ENCODE data around the gene FDXR. TPM values are rescaled to one million over a fixed set of nuclear protein-coding genes. Genes with fewer than 3 reads are reported as not detected.

FDXR gene
- total and polyA plus RNA-seq, 2 of the 8 experiments (the other 6 are each of a cell fraction or from before 2014, with no cell fraction given) = 24.2 to 31.4 TPM

DNA sequence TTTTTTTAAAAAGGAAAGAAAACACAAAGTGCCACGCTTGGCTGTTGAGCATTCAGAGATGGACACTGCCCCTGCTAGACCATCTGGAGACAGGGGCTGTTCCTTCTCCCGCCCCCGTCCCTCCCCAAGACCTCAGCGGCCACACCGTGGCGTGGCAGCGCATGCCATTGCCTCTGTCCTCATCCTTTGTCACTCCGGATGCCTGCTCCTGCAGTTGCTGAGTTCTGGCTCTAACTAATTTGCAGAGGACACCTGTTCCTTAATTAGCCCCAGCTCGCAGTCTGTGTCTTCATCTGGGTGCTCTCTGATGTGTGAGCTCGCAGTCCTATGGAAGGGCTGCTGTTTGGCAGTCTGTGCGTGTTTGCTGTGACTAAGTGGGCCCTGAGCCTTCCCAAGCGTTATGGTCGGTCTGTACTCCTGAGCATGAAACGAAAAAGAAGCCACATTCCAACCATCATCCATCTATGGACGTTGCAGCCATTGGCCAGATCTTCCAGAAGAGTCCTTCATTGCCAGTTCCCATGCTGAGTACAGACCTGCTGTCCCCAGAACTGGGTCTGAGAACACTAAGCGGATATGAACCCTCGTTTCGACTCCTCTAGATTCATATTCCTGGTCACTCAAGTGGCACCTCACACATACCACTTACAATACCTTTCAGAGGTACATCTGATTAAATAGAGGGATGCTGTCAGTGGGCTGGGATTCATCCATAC lies 55.7 kb downstream of the FDXR start (continued):
- TF ChIP-seq, protein P1, sequence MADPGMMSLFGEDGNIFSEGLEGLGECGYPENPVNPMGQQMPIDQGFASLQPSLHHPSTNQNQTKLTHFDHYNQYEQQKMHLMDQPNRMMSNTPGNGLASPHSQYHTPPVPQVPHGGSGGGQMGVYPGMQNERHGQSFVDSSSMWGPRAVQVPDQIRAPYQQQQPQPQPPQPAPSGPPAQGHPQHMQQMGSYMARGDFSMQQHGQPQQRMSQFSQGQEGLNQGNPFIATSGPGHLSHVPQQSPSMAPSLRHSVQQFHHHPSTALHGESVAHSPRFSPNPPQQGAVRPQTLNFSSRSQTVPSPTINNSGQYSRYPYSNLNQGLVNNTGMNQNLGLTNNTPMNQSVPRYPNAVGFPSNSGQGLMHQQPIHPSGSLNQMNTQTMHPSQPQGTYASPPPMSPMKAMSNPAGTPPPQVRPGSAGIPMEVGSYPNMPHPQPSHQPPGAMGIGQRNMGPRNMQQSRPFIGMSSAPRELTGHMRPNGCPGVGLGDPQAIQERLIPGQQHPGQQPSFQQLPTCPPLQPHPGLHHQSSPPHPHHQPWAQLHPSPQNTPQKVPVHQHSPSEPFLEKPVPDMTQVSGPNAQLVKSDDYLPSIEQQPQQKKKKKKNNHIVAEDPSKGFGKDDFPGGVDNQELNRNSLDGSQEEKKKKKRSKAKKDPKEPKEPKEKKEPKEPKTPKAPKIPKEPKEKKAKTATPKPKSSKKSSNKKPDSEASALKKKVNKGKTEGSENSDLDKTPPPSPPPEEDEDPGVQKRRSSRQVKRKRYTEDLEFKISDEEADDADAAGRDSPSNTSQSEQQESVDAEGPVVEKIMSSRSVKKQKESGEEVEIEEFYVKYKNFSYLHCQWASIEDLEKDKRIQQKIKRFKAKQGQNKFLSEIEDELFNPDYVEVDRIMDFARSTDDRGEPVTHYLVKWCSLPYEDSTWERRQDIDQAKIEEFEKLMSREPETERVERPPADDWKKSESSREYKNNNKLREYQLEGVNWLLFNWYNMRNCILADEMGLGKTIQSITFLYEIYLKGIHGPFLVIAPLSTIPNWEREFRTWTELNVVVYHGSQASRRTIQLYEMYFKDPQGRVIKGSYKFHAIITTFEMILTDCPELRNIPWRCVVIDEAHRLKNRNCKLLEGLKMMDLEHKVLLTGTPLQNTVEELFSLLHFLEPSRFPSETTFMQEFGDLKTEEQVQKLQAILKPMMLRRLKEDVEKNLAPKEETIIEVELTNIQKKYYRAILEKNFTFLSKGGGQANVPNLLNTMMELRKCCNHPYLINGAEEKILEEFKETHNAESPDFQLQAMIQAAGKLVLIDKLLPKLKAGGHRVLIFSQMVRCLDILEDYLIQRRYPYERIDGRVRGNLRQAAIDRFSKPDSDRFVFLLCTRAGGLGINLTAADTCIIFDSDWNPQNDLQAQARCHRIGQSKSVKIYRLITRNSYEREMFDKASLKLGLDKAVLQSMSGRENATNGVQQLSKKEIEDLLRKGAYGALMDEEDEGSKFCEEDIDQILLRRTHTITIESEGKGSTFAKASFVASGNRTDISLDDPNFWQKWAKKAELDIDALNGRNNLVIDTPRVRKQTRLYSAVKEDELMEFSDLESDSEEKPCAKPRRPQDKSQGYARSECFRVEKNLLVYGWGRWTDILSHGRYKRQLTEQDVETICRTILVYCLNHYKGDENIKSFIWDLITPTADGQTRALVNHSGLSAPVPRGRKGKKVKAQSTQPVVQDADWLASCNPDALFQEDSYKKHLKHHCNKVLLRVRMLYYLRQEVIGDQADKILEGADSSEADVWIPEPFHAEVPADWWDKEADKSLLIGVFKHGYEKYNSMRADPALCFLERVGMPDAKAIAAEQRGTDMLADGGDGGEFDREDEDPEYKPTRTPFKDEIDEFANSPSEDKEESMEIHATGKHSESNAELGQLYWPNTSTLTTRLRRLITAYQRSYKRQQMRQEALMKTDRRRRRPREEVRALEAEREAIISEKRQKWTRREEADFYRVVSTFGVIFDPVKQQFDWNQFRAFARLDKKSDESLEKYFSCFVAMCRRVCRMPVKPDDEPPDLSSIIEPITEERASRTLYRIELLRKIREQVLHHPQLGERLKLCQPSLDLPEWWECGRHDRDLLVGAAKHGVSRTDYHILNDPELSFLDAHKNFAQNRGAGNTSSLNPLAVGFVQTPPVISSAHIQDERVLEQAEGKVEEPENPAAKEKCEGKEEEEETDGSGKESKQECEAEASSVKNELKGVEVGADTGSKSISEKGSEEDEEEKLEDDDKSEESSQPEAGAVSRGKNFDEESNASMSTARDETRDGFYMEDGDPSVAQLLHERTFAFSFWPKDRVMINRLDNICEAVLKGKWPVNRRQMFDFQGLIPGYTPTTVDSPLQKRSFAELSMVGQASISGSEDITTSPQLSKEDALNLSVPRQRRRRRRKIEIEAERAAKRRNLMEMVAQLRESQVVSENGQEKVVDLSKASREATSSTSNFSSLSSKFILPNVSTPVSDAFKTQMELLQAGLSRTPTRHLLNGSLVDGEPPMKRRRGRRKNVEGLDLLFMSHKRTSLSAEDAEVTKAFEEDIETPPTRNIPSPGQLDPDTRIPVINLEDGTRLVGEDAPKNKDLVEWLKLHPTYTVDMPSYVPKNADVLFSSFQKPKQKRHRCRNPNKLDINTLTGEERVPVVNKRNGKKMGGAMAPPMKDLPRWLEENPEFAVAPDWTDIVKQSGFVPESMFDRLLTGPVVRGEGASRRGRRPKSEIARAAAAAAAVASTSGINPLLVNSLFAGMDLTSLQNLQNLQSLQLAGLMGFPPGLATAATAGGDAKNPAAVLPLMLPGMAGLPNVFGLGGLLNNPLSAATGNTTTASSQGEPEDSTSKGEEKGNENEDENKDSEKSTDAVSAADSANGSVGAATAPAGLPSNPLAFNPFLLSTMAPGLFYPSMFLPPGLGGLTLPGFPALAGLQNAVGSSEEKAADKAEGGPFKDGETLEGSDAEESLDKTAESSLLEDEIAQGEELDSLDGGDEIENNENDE (IDR thresholded peaks at IDR 0.05; ENCODE audit: insufficient replicate concordance, low read length) = no peak
- TF ChIP-seq SIX5 (IDR thresholded peaks at IDR 0.05; ENCODE audit: low read depth, low read length) (no peak), HDAC2 (IDR thresholded peaks at IDR 0.05; ENCODE audit: borderline replicate concordance in 1 of 2, low read depth in 2 of 2, low read length in 2 of 2) (no peak), GABPA (IDR thresholded peaks at IDR 0.05; ENCODE audit: borderline replicate concordance, insufficient read depth, low read length) (no peak), BACH1 (IDR thresholded peaks at IDR 0.05; ENCODE audit: low read length) (no peak), EP300 (IDR thresholded peaks at IDR 0.05; ENCODE audit: borderline replicate concordance in 1 of 2, low read depth in 2 of 2, low read length in 2 of 2) (no peak), ZNF274 (IDR thresholded peaks at IDR 0.05; ENCODE audit: borderline replicate concordance, extremely low read depth, low read length) (no peak), TCF12 (IDR thresholded peaks at IDR 0.05; ENCODE audit: low read depth, low read length) (no peak), NRF1 (IDR thresholded peaks at IDR 0.05; ENCODE audit: low read depth, low read length) (no peak)

Measured in H1 (cell line).